H9 (cell line): ENCODE results near the gene CCDC30. TPM values are rescaled to one million over a fixed set of nuclear protein-coding genes. Genes with fewer than 3 reads are reported as not detected.

Source experiments
- DNase-seq: peaks from one replicate; pipeline ENCODE4 v3.0.0-alpha.2; 2017
- H2AFZ ChIP-seq: one replicate; pipeline ENCODE4 v1.6.1; 2013; ENCODE audit warnings: mild to moderate bottlenecking, low read length, control low read depth, moderate library complexity
- H2AK5ac ChIP-seq: 2 replicates; pipeline ENCODE4 v1.6.1; 2013; ENCODE audit warnings: low read length, control low read depth, mixed read lengths; ENCODE audit not compliant: insufficient read length
- H2BK120ac ChIP-seq: one replicate; pipeline ENCODE4 v1.6.1; 2013; ENCODE audit warnings: low read depth, mild to moderate bottlenecking, low read length, control low read depth, inconsistent platforms; ENCODE audit not compliant: poor library complexity, severe bottlenecking
- H2BK12ac ChIP-seq: 2 replicates; pipeline ENCODE4 v1.6.1; 2013; ENCODE audit warnings: low read length, control low read depth, mixed read lengths, low read depth; ENCODE audit not compliant: insufficient read length
- H2BK15ac ChIP-seq: 2 replicates; pipeline ENCODE4 v1.6.1; 2013; ENCODE audit warnings: low read depth, low read length, control low read depth
- H2BK20ac ChIP-seq: one replicate; pipeline ENCODE4 v1.6.1; 2013; ENCODE audit warnings: low read depth, mild to moderate bottlenecking, low read length, control low read depth, inconsistent platforms; ENCODE audit not compliant: poor library complexity, severe bottlenecking
- H2BK5ac ChIP-seq: 2 replicates; pipeline ENCODE4 v1.6.1; 2013; ENCODE audit warnings: low read length, control low read depth, mixed read lengths; ENCODE audit not compliant: insufficient read length
- H3K14ac ChIP-seq: 2 replicates; pipeline ENCODE4 v1.6.1; 2013; ENCODE audit warnings: low read length, control low read depth; ENCODE audit not compliant: insufficient read depth
- H3K18ac ChIP-seq: 2 replicates; pipeline ENCODE4 v1.6.1; 2013; ENCODE audit warnings: low read depth, mild to moderate bottlenecking, mixed read lengths, low read length, control low read depth; ENCODE audit not compliant: insufficient read length
- H3K23ac ChIP-seq: 2 replicates; pipeline ENCODE4 v1.6.1; 2013; ENCODE audit warnings: low read length, control low read depth, mixed read lengths, low read depth; ENCODE audit not compliant: insufficient read length
- H3K23me2 ChIP-seq: 2 replicates; pipeline ENCODE4 v1.6.1; 2013; ENCODE audit warnings: low read depth, mild to moderate bottlenecking, mixed read lengths, low read length, control low read depth; ENCODE audit not compliant: insufficient read length, poor library complexity, severe bottlenecking
- H3K27ac ChIP-seq: 2 replicates; pipeline ENCODE4 v1.5.1; 2013; ENCODE audit warnings: low read length, control low read depth, mixed read lengths, low read depth; ENCODE audit not compliant: insufficient read length
- H3K27me3 ChIP-seq: 2 replicates; pipeline ENCODE4 v1.6.1; 2013; ENCODE audit warnings: low read length, control low read depth, inconsistent platforms; ENCODE audit not compliant: insufficient read depth
- H3K4ac ChIP-seq: 2 replicates; pipeline ENCODE4 v1.6.1; 2013; ENCODE audit warnings: low read depth, mild to moderate bottlenecking, control low read depth, inconsistent platforms, low read length, moderate library complexity
- H3K4me1 ChIP-seq: 2 replicates; pipeline ENCODE4 v1.6.1; 2013; ENCODE audit warnings: low read length, control low read depth, inconsistent platforms; ENCODE audit not compliant: insufficient read depth
- H3K4me2 ChIP-seq: 2 replicates; pipeline ENCODE4 v1.6.1; 2013; ENCODE audit warnings: low read length, control low read depth, mixed read lengths; ENCODE audit not compliant: insufficient read length, insufficient read depth
- H3K56ac ChIP-seq: 2 replicates; pipeline ENCODE4 v1.6.1; 2013; ENCODE audit warnings: low read depth, mild to moderate bottlenecking, mixed read lengths, low read length, control low read depth; ENCODE audit not compliant: insufficient read length
- H3K79me1 ChIP-seq: 2 replicates; pipeline ENCODE4 v1.6.1; 2013; ENCODE audit warnings: low read depth, mild to moderate bottlenecking, moderate library complexity, low read length, control low read depth, inconsistent platforms; ENCODE audit not compliant: insufficient read depth, poor library complexity, severe bottlenecking
- H3K79me2 ChIP-seq: 2 replicates; pipeline ENCODE4 v1.6.1; 2013; ENCODE audit warnings: low read length, control low read depth, inconsistent platforms; ENCODE audit not compliant: insufficient read depth
- H3K9ac ChIP-seq: 2 replicates; pipeline ENCODE4 v1.6.1; 2013; ENCODE audit warnings: low read length, control low read depth, mixed read lengths; ENCODE audit not compliant: insufficient read length; ENCODE audit errors: extremely low read depth
- H3K9me3 ChIP-seq: one replicate; pipeline ENCODE4 v1.6.1; 2013; ENCODE audit warnings: low read depth, low read length, inconsistent platforms; ENCODE audit not compliant: control insufficient read depth
- H3T11ph ChIP-seq: one replicate; pipeline ENCODE4 v1.6.1; 2013; ENCODE audit warnings: mild to moderate bottlenecking, low read length, control low read depth, inconsistent platforms
- H4K20me1 ChIP-seq: one replicate; pipeline ENCODE4 v1.6.1; 2013; ENCODE audit not compliant: control insufficient read depth, insufficient read length, insufficient read depth
- H4K5ac ChIP-seq: 2 replicates; pipeline ENCODE4 v1.6.1; 2013; ENCODE audit warnings: low read depth, mild to moderate bottlenecking, mixed read lengths, low read length, control low read depth; ENCODE audit not compliant: insufficient read length
- H4K8ac ChIP-seq: replicated peaks from 2 replicates; pipeline ENCODE4 v1.6.1; 2013; ENCODE audit warnings: low read length, control low read depth, mixed read lengths, low read depth; ENCODE audit not compliant: insufficient read length
- H4K91ac ChIP-seq: 2 replicates; pipeline ENCODE4 v1.6.1; 2013; ENCODE audit warnings: low read depth, mild to moderate bottlenecking, moderate library complexity, mixed read lengths, low read length, control low read depth; ENCODE audit not compliant: insufficient read length
- H3K27ac Mint-ChIP-seq, 3 experiments: 2 replicates in 2 of 3; 3 replicates in 1 of 3; pipeline ENCODE4 v1.8.0; 2020 to 2021; ENCODE audit warnings: mixed read lengths in 3 of 3, mild to moderate bottlenecking in 1 of 3, moderate library complexity in 1 of 3
- H3K27me3 Mint-ChIP-seq: 2 replicates; pipeline ENCODE4 v1.8.0; 2021; ENCODE audit warnings: low read depth, mild to moderate bottlenecking, moderate library complexity, mixed read lengths
- H3K36me3 Mint-ChIP-seq, 3 experiments: 2 replicates in 2 of 3; 3 replicates in 1 of 3; pipeline ENCODE4 v1.8.0; 2020 to 2021; ENCODE audit warnings: low read depth in 3 of 3, mixed read lengths in 3 of 3; ENCODE audit not compliant: insufficient read depth in 1 of 3
- H3K4me1 Mint-ChIP-seq, 2 experiments: 2 replicates each; pipeline ENCODE4 v1.8.0; 2020; ENCODE audit warnings: mixed read lengths in 2 of 2
- H3K4me3 Mint-ChIP-seq, 2 experiments: 2 replicates in 1 of 2; 3 replicates in 1 of 2; pipeline ENCODE4 v1.8.0; 2020 to 2021; ENCODE audit warnings: mild to moderate bottlenecking in 2 of 2, mixed read lengths in 2 of 2, moderate library complexity in 1 of 2
- H3K9me3 Mint-ChIP-seq, 2 experiments: 2 replicates in 1 of 2; 3 replicates in 1 of 2; pipeline ENCODE4 v1.8.0; 2020; ENCODE audit warnings: mild to moderate bottlenecking in 2 of 2, mixed read lengths in 2 of 2, moderate library complexity in 1 of 2
- WGBS: extraction: QIAGEN DNeasy Blood & Tissue Kit; methylation state at CpG from one replicate; pipeline ENCODE4 v1.1.7; 2013; ENCODE audit warnings: missing lambda C conversion rate, low lambda C conversion rate, mixed read lengths; ENCODE audit not compliant: insufficient read length; ENCODE audit errors: extremely low coverage; 5-methylcytosine and 5-hydroxymethylcytosine counted together
- total RNA-seq: library from RNA; stranded (reverse); gene quantifications from 2 replicates; pipeline ENCODE4 v1.2.1, GENCODE V29; 2021
- TF ChIP-seq, protein P1 (sequence below): fragments of 200-600 bp; sonication (generic); conservative IDR thresholded peaks from 3 replicates; pipeline ENCODE4 v1.8.0; 2021; ENCODE audit warnings: antibody characterized with exemption, mild to moderate bottlenecking

The CCDC30 gene
- total RNA-seq, 1 experiment from 2014 or later = 1.8 TPM

DNA sequence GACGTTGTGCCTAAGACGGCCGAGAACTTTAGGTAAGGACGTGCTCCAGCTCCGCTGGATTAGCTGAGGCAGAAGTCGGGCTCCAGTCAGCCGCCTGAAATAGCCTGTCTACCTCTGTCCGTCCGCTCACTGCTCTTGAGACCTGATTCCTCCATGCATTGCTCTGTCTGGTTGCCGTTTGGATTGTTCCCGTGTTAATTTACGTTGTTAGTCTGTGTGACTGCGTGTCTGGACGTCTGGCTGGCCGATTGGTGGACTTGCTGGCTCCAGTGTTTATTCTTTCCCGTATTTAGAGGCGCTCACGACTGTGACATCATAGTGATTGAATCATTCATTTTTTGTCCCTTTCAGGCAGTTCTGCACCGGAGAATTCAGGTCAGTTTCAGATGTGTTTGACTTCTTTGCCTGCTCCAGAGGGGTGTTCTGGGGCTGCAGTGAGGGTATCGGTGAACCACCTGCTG is 195.8 kb downstream of the CCDC30 start:
- peaks cover 7% of the 10 kb centered on the region; the same call in 1 of the 2 replicates for H3K79me2 ChIP-seq

More for the DNA sequence above, 195.8 kb downstream of the CCDC30 start:
- Histone ChIP-seq H3K27ac (no peak overlapping the region), H3K9me3 (no peaks in the 10 kb centered on the region), H4K20me1 (no peaks in the 10 kb centered on the region), H3K56ac (no peak overlapping the region), H4K8ac (no peak overlapping the region), H2BK120ac (no peak overlapping the region), H3K4me1 (no peaks in the 10 kb centered on the region; the same call in 1 of the 2 replicates), H3K23me2 (peaks cover 10% of the 10 kb centered on the region), H4K5ac (no peak overlapping the region), H3T11ph (no peak overlapping the region), H2BK20ac (no peak overlapping the region), H2BK15ac (no peak overlapping the region), H2AK5ac (no peak overlapping the region), H3K23ac (no peak overlapping the region), H3K14ac (0 out of 2 replicates have a peak overlapping the region, but pooled peaks have one; percentile 34), H3K4ac (no peak overlapping the region), H2BK5ac (no peak overlapping the region), H3K27me3 (no peaks in the 10 kb centered on the region), H3K18ac (no peak overlapping the region), H3K4me2 (peak overlapping the region; percentile 99), H3K9ac (peak overlapping the region; percentile 87), H2AFZ (no peak overlapping the region), H2BK12ac (no peak overlapping the region), H4K91ac (no peak overlapping the region), H3K79me1 (peaks cover 7% of the 10 kb centered on the region)
- peak overlapping the region; percentile 15 to 98 (median 97); a peak in 5 of 7 replicates for H3K27ac Mint-ChIP-seq
- peaks cover 8% of the 10 kb centered on the region for H3K27me3 Mint-ChIP-seq
- peaks cover 12 to 13% of the 10 kb centered on the region in 2 experiments for H3K4me1 Mint-ChIP-seq
- TF ChIP-seq, protein P1, sequence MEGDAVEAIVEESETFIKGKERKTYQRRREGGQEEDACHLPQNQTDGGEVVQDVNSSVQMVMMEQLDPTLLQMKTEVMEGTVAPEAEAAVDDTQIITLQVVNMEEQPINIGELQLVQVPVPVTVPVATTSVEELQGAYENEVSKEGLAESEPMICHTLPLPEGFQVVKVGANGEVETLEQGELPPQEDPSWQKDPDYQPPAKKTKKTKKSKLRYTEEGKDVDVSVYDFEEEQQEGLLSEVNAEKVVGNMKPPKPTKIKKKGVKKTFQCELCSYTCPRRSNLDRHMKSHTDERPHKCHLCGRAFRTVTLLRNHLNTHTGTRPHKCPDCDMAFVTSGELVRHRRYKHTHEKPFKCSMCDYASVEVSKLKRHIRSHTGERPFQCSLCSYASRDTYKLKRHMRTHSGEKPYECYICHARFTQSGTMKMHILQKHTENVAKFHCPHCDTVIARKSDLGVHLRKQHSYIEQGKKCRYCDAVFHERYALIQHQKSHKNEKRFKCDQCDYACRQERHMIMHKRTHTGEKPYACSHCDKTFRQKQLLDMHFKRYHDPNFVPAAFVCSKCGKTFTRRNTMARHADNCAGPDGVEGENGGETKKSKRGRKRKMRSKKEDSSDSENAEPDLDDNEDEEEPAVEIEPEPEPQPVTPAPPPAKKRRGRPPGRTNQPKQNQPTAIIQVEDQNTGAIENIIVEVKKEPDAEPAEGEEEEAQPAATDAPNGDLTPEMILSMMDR = no peak
- peaks cover 8 to 39% (median 35%) of the 10 kb centered on the region in 3 experiments; a peak in 5 of 7 replicates for H3K36me3 Mint-ChIP-seq
- H3K4me3 Mint-ChIP-seq = peak overlapping the region; percentile 93 to 99
- WGBS = no CpG with 5 or more reads among the region's 20 CpGs
- no peaks in the 10 kb centered on the region for H3K9me3 Mint-ChIP-seq
- peak; percentile 31 for DNase-seq
